ENCODE data around the gene HYAL1.

The HYAL1 gene

DNA sequence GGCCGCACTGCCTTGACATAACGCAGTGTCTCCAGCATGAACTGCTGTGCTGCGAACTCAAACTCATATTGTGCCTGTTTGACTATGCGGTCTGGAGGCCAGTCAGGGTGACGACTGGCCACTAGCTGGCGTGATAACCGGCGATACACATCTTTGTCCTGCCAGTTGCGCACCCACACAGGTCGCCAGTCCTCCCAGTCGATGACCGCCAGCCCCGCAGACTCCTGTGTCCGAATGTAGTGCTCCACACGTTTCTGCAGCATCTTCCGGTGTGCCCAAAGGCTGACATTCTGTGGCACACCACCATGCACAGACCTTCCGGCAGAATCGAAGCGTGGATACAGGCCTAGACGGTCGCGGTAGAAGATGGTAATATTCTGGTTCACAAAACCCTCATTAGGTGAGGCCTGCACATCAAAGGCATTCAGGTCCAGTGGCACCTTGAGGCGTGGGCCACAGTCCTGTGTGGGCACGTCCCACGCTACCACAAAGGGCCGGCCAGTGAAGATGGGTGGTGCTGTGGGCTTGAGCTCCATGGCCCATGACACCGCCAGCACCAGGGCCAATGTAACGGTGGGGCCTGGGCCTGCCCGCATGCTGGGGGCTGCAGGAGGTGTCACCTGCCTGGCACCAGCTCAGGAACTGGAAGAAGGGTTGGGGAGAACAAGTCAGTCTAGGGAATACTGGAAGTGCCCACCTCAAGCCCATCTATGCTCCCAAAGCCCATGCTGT is 16.7 kb upstream of the HYAL1 start:
- Histone ChIP-seq H3K9me3 (ENCODE audit: insufficient read depth, low read depth, low read length) (no peaks in the 10 kb centered on the region), H3K4me1 (ENCODE audit: insufficient read depth, low read length, poor library complexity, severe bottlenecking) (peaks cover 39% of the 10 kb centered on the region), H3K4me3 (ENCODE audit: low read length, poor library complexity, severe bottlenecking) (peak overlapping the region; percentile 78), H3K27me3 (ENCODE audit: insufficient read depth, low read length, poor library complexity, severe bottlenecking) (no peaks in the 10 kb centered on the region), H3K4me2 (ENCODE audit: low read depth, low read length, poor library complexity, severe bottlenecking) (peak overlapping the region; percentile 95), H4K20me1 (ENCODE audit: insufficient read depth, low read length, poor library complexity, severe bottlenecking) (peaks cover 15% of the 10 kb centered on the region), H3K9ac (ENCODE audit: low read depth, low read length, poor library complexity, severe bottlenecking) (peak overlapping the region; percentile 77), H2AFZ (ENCODE audit: low read length) (no peak overlapping the region), H3K36me3 (ENCODE audit: insufficient read depth, low read length) (no peaks in the 10 kb centered on the region), H3F3A (ENCODE audit: low read depth) (no peaks in the 10 kb centered on the region), H3K79me2 (ENCODE audit: insufficient read depth, low read length) (peaks cover 29% of the 10 kb centered on the region), H3K9me2 (replicated peaks; ENCODE audit: low read depth, low read length) (no peaks in the 10 kb centered on the region)
- TF ChIP-seq, protein P1, sequence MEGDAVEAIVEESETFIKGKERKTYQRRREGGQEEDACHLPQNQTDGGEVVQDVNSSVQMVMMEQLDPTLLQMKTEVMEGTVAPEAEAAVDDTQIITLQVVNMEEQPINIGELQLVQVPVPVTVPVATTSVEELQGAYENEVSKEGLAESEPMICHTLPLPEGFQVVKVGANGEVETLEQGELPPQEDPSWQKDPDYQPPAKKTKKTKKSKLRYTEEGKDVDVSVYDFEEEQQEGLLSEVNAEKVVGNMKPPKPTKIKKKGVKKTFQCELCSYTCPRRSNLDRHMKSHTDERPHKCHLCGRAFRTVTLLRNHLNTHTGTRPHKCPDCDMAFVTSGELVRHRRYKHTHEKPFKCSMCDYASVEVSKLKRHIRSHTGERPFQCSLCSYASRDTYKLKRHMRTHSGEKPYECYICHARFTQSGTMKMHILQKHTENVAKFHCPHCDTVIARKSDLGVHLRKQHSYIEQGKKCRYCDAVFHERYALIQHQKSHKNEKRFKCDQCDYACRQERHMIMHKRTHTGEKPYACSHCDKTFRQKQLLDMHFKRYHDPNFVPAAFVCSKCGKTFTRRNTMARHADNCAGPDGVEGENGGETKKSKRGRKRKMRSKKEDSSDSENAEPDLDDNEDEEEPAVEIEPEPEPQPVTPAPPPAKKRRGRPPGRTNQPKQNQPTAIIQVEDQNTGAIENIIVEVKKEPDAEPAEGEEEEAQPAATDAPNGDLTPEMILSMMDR (conservative IDR thresholded peaks at IDR 0.05; ENCODE audit: low read length): no peak
- TF ChIP-seq EZH2phosphoT487 (IDR thresholded peaks at IDR 0.05; ENCODE audit: borderline replicate concordance): no peak

DNA sequence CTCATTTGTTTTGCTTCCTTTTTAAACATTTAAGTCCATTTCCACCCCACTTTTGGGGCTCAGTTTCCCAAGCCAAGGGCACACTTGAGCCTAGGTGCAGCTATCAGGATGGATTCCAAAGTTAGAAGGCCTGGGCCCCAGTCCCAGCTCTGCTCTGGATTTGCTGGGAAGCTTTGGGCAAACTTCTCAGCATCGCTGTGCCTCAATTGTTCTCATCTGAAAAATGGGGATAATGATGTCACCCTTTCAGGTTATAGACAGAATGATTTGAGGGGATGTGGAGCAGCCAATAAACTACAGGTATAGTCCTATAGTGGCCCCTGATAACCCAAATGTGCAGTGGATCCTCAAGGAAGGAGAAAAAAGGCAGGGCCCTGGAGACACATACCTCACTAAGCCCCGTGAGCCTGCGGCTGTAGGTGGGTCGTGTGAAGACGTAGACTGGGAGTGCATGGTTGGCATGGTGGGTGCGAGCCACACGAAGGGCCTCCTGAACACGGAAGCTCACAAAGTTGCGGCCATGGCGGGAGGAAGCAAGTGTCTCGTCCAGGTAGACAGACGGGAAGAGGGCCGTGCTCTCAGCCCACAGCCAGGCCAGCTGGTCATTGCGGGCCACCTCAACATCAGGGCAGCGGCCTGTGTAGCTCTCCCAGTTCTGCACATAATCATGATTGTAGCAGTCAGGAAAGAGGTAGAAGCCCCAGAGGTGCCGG is 16.0 kb upstream of the HYAL1 start:
- Histone ChIP-seq H3K36me3 (ENCODE audit: insufficient read depth, low read length) (no peaks in the 10 kb centered on the region), H4K20me1 (ENCODE audit: insufficient read depth, low read length, poor library complexity, severe bottlenecking) (peaks cover 15% of the 10 kb centered on the region), H3K9me2 (replicated peaks; ENCODE audit: low read depth, low read length) (no peaks in the 10 kb centered on the region), H3K4me3 (ENCODE audit: low read length, poor library complexity, severe bottlenecking) (no peak overlapping the region), H3K9ac (ENCODE audit: low read depth, low read length, poor library complexity, severe bottlenecking) (peak overlapping the region; percentile 38), H3K79me2 (ENCODE audit: insufficient read depth, low read length) (peaks cover 29% of the 10 kb centered on the region), H3K9me3 (ENCODE audit: insufficient read depth, low read depth, low read length) (no peaks in the 10 kb centered on the region), H3K27me3 (ENCODE audit: insufficient read depth, low read length, poor library complexity, severe bottlenecking) (no peaks in the 10 kb centered on the region), H3F3A (ENCODE audit: low read depth) (no peaks in the 10 kb centered on the region), H2AFZ (ENCODE audit: low read length) (no peak overlapping the region), H3K4me2 (ENCODE audit: low read depth, low read length, poor library complexity, severe bottlenecking) (peak overlapping the region; percentile 95), H3K4me1 (ENCODE audit: insufficient read depth, low read length, poor library complexity, severe bottlenecking) (peaks cover 38% of the 10 kb centered on the region)
- TF ChIP-seq EZH2phosphoT487 (IDR thresholded peaks at IDR 0.05; ENCODE audit: borderline replicate concordance): no peak
- TF ChIP-seq, protein P1 (conservative IDR thresholded peaks at IDR 0.05; ENCODE audit: low read length): no peak

GRCh38 chr3:50318615-50319014 is 15.2 kb upstream of the HYAL1 start:
- peaks cover 29% of the 10 kb centered on the region for H3K79me2 ChIP-seq (ENCODE audit: insufficient read depth, low read length)
- TF ChIP-seq EZH2phosphoT487 (IDR thresholded peaks at IDR 0.05; ENCODE audit: borderline replicate concordance): no peak
- TF ChIP-seq, protein P1 (conservative IDR thresholded peaks at IDR 0.05; ENCODE audit: low read length): no peak
- no peaks in the 10 kb centered on the region for H3K9me3 ChIP-seq (ENCODE audit: insufficient read depth, low read depth, low read length)
- H3K9me2 ChIP-seq (replicated peaks; ENCODE audit: low read depth, low read length): no peaks in the 10 kb centered on the region
- H3K9ac ChIP-seq (ENCODE audit: low read depth, low read length, poor library complexity, severe bottlenecking): peak overlapping the region; percentile 38
- peaks cover 15% of the 10 kb centered on the region for H4K20me1 ChIP-seq (ENCODE audit: insufficient read depth, low read length, poor library complexity, severe bottlenecking)
- no peak overlapping the region for H2AFZ ChIP-seq (ENCODE audit: low read length)
- H3K4me1 ChIP-seq (ENCODE audit: insufficient read depth, low read length, poor library complexity, severe bottlenecking): peaks cover 37% of the 10 kb centered on the region
- no peaks in the 10 kb centered on the region for H3K36me3 ChIP-seq (ENCODE audit: insufficient read depth, low read length)
- no peaks in the 10 kb centered on the region for H3F3A ChIP-seq (ENCODE audit: low read depth)
- no peak overlapping the region for H3K4me3 ChIP-seq (ENCODE audit: low read length, poor library complexity, severe bottlenecking)
- peak overlapping the region; percentile 95 for H3K4me2 ChIP-seq (ENCODE audit: low read depth, low read length, poor library complexity, severe bottlenecking)
- no peaks in the 10 kb centered on the region for H3K27me3 ChIP-seq (ENCODE audit: insufficient read depth, low read length, poor library complexity, severe bottlenecking)
